Measurements from ENCODE around the gene SEC24A.

- TF ChIP-seq POLR2A (IDR thresholded peaks at IDR 0.05) = no peak
- TF ChIP-seq, protein P1, sequence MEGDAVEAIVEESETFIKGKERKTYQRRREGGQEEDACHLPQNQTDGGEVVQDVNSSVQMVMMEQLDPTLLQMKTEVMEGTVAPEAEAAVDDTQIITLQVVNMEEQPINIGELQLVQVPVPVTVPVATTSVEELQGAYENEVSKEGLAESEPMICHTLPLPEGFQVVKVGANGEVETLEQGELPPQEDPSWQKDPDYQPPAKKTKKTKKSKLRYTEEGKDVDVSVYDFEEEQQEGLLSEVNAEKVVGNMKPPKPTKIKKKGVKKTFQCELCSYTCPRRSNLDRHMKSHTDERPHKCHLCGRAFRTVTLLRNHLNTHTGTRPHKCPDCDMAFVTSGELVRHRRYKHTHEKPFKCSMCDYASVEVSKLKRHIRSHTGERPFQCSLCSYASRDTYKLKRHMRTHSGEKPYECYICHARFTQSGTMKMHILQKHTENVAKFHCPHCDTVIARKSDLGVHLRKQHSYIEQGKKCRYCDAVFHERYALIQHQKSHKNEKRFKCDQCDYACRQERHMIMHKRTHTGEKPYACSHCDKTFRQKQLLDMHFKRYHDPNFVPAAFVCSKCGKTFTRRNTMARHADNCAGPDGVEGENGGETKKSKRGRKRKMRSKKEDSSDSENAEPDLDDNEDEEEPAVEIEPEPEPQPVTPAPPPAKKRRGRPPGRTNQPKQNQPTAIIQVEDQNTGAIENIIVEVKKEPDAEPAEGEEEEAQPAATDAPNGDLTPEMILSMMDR (IDR thresholded peaks at IDR 0.05) = no peak
Measured at GRCh38 chr5:134603059-134603458, 45.5 kb upstream of the SEC24A start.

Data from suprapubic skin (tissue), 3 donors.